Measurements from ENCODE around the gene ROBO1.
"Not testable (repeated sequence)": the region's sequence is repeated elsewhere in the genome, so short reads cannot be mapped to it uniquely, and the experiment has no call there.

The ROBO1 gene

GRCh38 chr3:78721771-78722543, 1045.8 kb downstream of the ROBO1 start:
- DNase-seq = no peak

GRCh38 chr3:78718707-78719106, 1049.1 kb downstream of the ROBO1 start:
- DNase-seq = no peak

- no peak for DNase-seq
Observed at GRCh38 chr3:78717041-78717440, 1050.8 kb downstream of the ROBO1 start.

GRCh38 chr3:78712941-78713340, 1054.9 kb downstream of the ROBO1 start:
- DNase-seq = no peak

GRCh38 chr3:78712270-78712669, 1055.5 kb downstream of the ROBO1 start:
- DNase-seq = no peak

- DNase-seq = no peak
Observed at GRCh38 chr3:78708565-78709073, 1059.2 kb downstream of the ROBO1 start.

- DNase-seq = no peak
Observed at GRCh38 chr3:78707609-78708008, 1060.2 kb downstream of the ROBO1 start.

GRCh38 chr3:78706906-78707523, 1060.8 kb downstream of the ROBO1 start:
- no peak for DNase-seq

- no peak for DNase-seq
Observed at GRCh38 chr3:78703944-78704343, 1063.9 kb downstream of the ROBO1 start.

GRCh38 chr3:78701537-78701936, 1066.3 kb downstream of the ROBO1 start:
- DNase-seq = no peak

GRCh38 chr3:78698431-78698830, 1069.4 kb downstream of the ROBO1 start:
- DNase-seq = no peak

GRCh38 chr3:78697426-78697825, 1070.4 kb downstream of the ROBO1 start:
- no peak for DNase-seq

GRCh38 chr3:78690766-78691165, 1077.0 kb downstream of the ROBO1 start:
- DNase-seq = no peak

GRCh38 chr3:78689378-78689777, 1078.4 kb downstream of the ROBO1 start:
- no peak for DNase-seq

- DNase-seq = no peak
Observed at GRCh38 chr3:78687520-78687919, 1080.3 kb downstream of the ROBO1 start.

GRCh38 chr3:78683284-78683683, 1084.5 kb downstream of the ROBO1 start:
- no peak for DNase-seq

- not testable (repeated sequence) for DNase-seq
Observed at GRCh38 chr3:78675119-78675805, 1092.5 kb downstream of the ROBO1 start.

- DNase-seq = no peak
Observed at GRCh38 chr3:78670746-78671145, 1097.1 kb downstream of the ROBO1 start.

- no peak for DNase-seq
Observed at GRCh38 chr3:78670094-78670493, 1097.7 kb downstream of the ROBO1 start.

- no peak for DNase-seq
Observed at GRCh38 chr3:78668302-78668701, 1099.5 kb downstream of the ROBO1 start.

- DNase-seq = no peak
Observed at GRCh38 chr3:78666470-78666800, 1101.4 kb downstream of the ROBO1 start.

GRCh38 chr3:78665776-78666469, 1101.9 kb downstream of the ROBO1 start:
- no peak for DNase-seq

- DNase-seq = no peak
Observed at GRCh38 chr3:78665101-78665500, 1102.7 kb downstream of the ROBO1 start.
